Endothelial cell of umbilical vein (primary cell): ENCODE data around the gene ESPN.

ENCODE experiments used
- CTCF ChIP-seq, 2 donors: IDR thresholded peaks; 1 replicate in 1 of 2; 2 replicates in 1 of 2; pipeline ENCODE4 v1.5.1; 2011; ENCODE audit warnings: low read length in 2 of 2, mild to moderate bottlenecking in 2 of 2, moderate library complexity in 2 of 2, control low read depth in 1 of 2, inconsistent platforms in 1 of 2, low read depth in 1 of 2; ENCODE audit not compliant: insufficient read depth in 1 of 2; ENCODE audit errors: extremely low read depth in 1 of 2
- MAX ChIP-seq: IDR thresholded peaks from 2 replicates; pipeline ENCODE4 v1.6.1; 2011; ENCODE audit not compliant: insufficient read depth, insufficient read length

GRCh38 chr1:6440198-6441126 is 15.9 kb downstream of the ESPN start:
- peak; percentile 11 to 44 for TF ChIP-seq CTCF (IDR thresholded peaks at IDR 0.05; ENCODE audit: extremely low read depth in 1 of 2, insufficient read depth in 1 of 2, low read depth in 1 of 2, low read length in 2 of 2)
- TF ChIP-seq MAX, result no peak
